ENCODE data around the gene ADD2. TPM values are rescaled to one million over a fixed set of nuclear protein-coding genes. Genes with fewer than 3 reads are reported as not detected.
"Not testable (repeated sequence)": the region's sequence is repeated elsewhere in the genome, so short reads cannot be mapped to it uniquely, and the experiment has no call there.

The ADD2 gene
- total RNA-seq, 2 experiments from 2014 or later, result 0.45 to 1.2 TPM

- Mint-ChIP-seq H3K4me1 (no peaks in the 10 kb centered on the region), H3K36me3 (no peaks in the 10 kb centered on the region), H3K9me3 (ENCODE audit: low read depth) (no peaks in the 10 kb centered on the region), H3K27ac (no peak overlapping the region), H3K27me3 (no peaks in the 10 kb centered on the region), H3K4me3 (no peak overlapping the region)
- CTCF ChIA-PET, result interaction anchor here (2.1 kb wide), 1 partner anchor 368 kb away, joined by 7 read pairs; the partner anchor contains the start of gene FAM136A
- no peak for ATAC-seq
- DNase-seq, result no peak
Measured at GRCh38 chr2:70670626-70671025, 97.4 kb downstream of the ADD2 start.

DNA sequence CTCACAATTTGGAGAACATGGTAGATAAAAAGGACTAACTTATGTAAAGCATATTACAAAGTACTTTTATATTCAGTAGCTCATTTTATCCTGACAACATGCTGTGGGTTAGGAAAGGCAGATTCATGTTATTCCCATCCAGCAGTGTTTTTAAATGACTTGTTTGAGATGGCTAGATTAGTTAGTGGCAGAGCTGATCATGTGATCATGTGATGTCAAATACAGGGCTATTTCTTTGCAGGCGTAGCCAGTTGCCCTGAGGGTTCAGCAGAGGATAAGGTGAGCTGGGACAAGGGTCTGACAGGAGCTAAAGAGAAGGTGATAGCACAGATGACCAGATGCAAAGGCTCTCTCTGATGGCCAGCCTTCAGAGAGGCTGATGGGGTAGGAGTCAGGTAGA lies 97.8 kb downstream of the ADD2 start:
- no peaks in the 10 kb centered on the region for H3K4me1 Mint-ChIP-seq
- no peaks in the 10 kb centered on the region for H3K27me3 Mint-ChIP-seq
- no peak overlapping the region for H3K27ac Mint-ChIP-seq
- H3K4me3 Mint-ChIP-seq, result no peak overlapping the region
- H3K9me3 Mint-ChIP-seq (ENCODE audit: low read depth), result no peaks in the 10 kb centered on the region
- ATAC-seq (no peak), DNase-seq (peak; percentile 33)
- H3K36me3 Mint-ChIP-seq, result no peaks in the 10 kb centered on the region
- CTCF ChIA-PET, result interaction anchor here (0.8 to 2.1 kb wide), 2 partner anchors 51 to 368 kb away, joined by 3 to 7 read pairs; partner anchors contain the start of gene FAM136A

- no peaks in the 10 kb centered on the region for H3K9me3 Mint-ChIP-seq (ENCODE audit: low read depth)
- CTCF ChIA-PET, result interaction anchor here (0.8 to 2.1 kb wide), 2 partner anchors 100 to 366 kb away, joined by 3 to 7 read pairs; partner anchors contain the start of gene FAM136A
- DNase-seq (peak; percentile 19), ATAC-seq (no peak)
- H3K36me3 Mint-ChIP-seq, result no peaks in the 10 kb centered on the region
- H3K4me3 Mint-ChIP-seq, result no peak overlapping the region
- no peak overlapping the region for H3K27ac Mint-ChIP-seq
- H3K4me1 Mint-ChIP-seq, result peaks cover 9% of the 10 kb centered on the region
- H3K27me3 Mint-ChIP-seq, result no peaks in the 10 kb centered on the region
Measured at GRCh38 chr2:70668911-70669310, 99.1 kb downstream of the ADD2 start.

GRCh38 chr2:70668432-70668831 lies 99.6 kb downstream of the ADD2 start:
- no peaks in the 10 kb centered on the region for H3K9me3 Mint-ChIP-seq (ENCODE audit: low read depth)
- H3K4me3 Mint-ChIP-seq, result no peak overlapping the region
- CTCF ChIA-PET, result interaction anchor here (0.8 kb wide), 1 partner anchor 99 kb away, joined by 3 read pairs; no protein-coding TSS in a partner anchor
- no peaks in the 10 kb centered on the region for H3K27me3 Mint-ChIP-seq
- peaks cover 11% of the 10 kb centered on the region for H3K4me1 Mint-ChIP-seq
- ATAC-seq (no peak), DNase-seq (peak; percentile 15)
- no peak overlapping the region for H3K27ac Mint-ChIP-seq
- no peaks in the 10 kb centered on the region for H3K36me3 Mint-ChIP-seq

DNA sequence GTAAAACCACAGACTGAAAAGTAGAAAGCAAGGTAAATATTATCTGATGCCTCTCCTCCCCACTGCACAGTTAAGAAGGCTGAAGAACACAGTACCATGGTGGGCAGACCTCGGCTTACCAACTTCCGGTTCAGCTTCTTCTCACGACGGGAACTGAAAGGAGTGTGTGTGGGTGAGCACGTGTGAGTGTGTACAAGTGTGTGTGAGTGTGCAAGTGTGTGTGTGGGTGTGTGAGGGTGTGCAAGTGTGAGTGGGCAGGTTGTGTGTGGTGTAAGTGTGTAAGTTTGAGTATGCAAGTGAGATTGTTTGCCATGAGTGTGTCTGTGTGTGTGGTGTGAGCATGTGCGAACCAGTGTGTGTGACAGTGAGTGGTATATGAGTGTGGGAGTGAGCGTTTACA lies 103.5 kb downstream of the ADD2 start:
- Mint-ChIP-seq H3K4me3 (no peak overlapping the region), H3K27ac (no peak overlapping the region), H3K4me1 (peaks cover 11% of the 10 kb centered on the region), H3K36me3 (no peaks in the 10 kb centered on the region), H3K27me3 (peaks cover 6% of the 10 kb centered on the region), H3K9me3 (ENCODE audit: low read depth) (no peaks in the 10 kb centered on the region)
- ATAC-seq (peak; percentile 36), DNase-seq (peak; percentile 45)
- CTCF ChIA-PET, result no interaction called here

GRCh38 chr2:70663411-70663810 lies 104.6 kb downstream of the ADD2 start:
- H3K4me1 Mint-ChIP-seq, result peaks cover 11% of the 10 kb centered on the region

DNA sequence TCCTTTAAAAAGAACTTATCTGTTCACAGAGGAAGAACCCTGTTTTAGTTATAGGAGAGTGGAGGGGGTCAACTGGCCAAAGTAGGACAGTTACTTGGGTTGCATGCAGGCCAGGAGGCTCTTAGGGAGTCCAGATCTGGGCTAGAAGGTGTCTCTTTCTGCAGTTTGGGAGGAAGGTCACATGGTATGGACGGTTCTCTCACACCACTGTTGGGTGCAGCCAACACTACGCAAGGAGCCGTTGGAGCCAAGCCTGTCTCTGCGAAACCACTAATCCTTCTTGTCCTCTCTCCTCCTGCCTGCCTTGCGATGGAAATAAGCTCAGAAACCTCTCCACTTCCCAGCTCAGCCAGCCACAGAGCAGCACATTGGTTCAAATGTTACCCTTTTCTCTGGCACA lies 108.4 kb downstream of the ADD2 start:
- H3K27ac Mint-ChIP-seq, result no peak overlapping the region
- DNase-seq, result no peak
- H3K4me1 Mint-ChIP-seq, result peaks cover 19% of the 10 kb centered on the region
- H3K27me3 Mint-ChIP-seq, result peaks cover 24% of the 10 kb centered on the region
- CTCF ChIA-PET, result interaction anchor here (0.9 kb wide), 1 partner anchor 14 kb away, joined by 3 read pairs; no protein-coding TSS in a partner anchor
- no peaks in the 10 kb centered on the region for H3K36me3 Mint-ChIP-seq
- H3K9me3 Mint-ChIP-seq (ENCODE audit: low read depth), result no peaks in the 10 kb centered on the region
- no peak for ATAC-seq
- H3K4me3 Mint-ChIP-seq, result no peak overlapping the region

More at GRCh38 chr2:70663411-70663810, 104.6 kb downstream of the ADD2 start:
- Mint-ChIP-seq H3K27me3 (peaks cover 9% of the 10 kb centered on the region), H3K27ac (no peak overlapping the region), H3K4me3 (no peak overlapping the region), H3K36me3 (no peaks in the 10 kb centered on the region), H3K9me3 (ENCODE audit: low read depth) (no peaks in the 10 kb centered on the region)
- CTCF ChIA-PET, result no interaction called here
- ATAC-seq (no peak), DNase-seq (peak; percentile 28)

DNA sequence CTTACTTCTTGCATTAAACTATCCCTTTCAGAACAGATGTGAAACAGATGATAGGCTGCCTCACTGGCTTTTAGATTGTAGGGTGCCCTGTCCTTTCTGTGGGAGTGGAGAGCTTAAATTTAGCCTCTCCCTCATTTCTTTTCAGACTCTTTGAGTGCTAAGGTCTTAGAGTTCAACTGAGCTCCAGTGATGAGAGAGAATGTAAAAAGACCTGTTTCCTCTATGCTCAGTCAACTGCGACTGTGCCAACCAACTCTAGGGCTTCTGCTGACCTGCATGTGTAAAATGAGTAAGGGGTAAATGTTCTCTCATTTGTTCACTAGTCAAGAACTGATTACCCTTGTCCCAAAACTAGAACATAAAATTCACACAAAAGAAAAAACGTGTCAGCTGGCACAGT lies 109.5 kb downstream of the ADD2 start:
- no peak for DNase-seq
- Mint-ChIP-seq H3K4me3 (no peak overlapping the region), H3K27me3 (peaks cover 32% of the 10 kb centered on the region), H3K9me3 (ENCODE audit: low read depth) (no peaks in the 10 kb centered on the region), H3K27ac (no peak overlapping the region), H3K36me3 (no peaks in the 10 kb centered on the region), H3K4me1 (peaks cover 11% of the 10 kb centered on the region)
- ATAC-seq, result no peak
- CTCF ChIA-PET, result interaction anchor here (1.2 kb wide), 1 partner anchor 213 kb away, joined by 3 read pairs; no protein-coding TSS in a partner anchor

DNA sequence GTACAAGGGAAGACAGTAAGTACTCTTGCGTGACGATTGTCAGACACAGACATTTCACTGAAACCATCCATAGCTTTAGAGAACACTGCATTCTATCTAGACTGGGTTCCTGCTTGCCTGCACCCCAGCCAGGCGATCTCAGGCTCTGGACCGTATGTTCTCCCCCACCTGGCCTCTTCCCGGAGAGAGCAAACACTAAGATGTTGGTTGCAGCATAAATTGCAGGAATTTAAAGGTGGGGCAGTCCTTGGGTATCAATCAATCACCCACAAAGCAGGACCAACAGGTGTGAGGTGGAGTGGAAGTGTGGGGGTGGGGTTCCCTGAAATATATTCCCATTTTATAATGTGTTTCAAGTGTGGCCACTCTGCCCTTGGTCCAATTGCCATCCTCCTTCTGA lies 110.8 kb downstream of the ADD2 start:
- no peaks in the 10 kb centered on the region for H3K9me3 Mint-ChIP-seq (ENCODE audit: low read depth)

DNA sequence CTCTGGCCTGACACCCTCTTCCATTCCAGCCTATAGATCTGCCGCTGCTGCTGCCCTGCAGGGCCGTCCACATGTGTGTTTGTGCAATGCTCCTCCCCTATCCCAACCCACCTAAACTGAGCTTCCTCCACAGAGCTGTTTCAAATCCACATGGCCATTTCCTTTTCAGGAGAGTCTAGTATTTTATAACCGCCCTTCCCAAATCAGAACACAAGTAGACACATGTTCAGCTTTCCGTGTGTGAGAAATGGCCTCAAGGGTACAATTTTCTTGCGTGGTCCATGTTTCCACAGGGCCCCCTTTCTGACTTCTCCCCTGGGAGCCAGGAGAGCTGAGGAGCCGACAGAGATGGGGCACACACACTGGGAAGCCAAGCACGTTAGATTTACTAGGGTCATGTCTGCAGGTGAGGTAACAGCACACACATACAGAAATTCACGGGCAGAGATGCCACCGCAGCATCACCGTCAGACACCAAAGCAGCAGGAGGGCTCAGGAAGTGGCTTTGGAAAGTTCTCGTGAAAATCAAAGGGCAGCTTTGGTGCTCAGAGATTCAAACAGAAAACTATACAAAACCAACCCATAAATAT lies 111.5 kb downstream of the ADD2 start:
- ATAC-seq, result no peak
- peaks cover 49% of the 10 kb centered on the region for H3K27me3 Mint-ChIP-seq
- peaks cover 11% of the 10 kb centered on the region for H3K4me1 Mint-ChIP-seq
- DNase-seq, result no peak
- H3K4me3 Mint-ChIP-seq, result no peak overlapping the region
- H3K36me3 Mint-ChIP-seq, result no peaks in the 10 kb centered on the region
- H3K27ac Mint-ChIP-seq, result no peak overlapping the region
- H3K9me3 Mint-ChIP-seq (ENCODE audit: low read depth), result no peaks in the 10 kb centered on the region
- CTCF ChIA-PET, result interaction anchor here (1.0 to 1.9 kb wide), 9 partner anchors 11 to 355 kb away, joined by 3 to 13 read pairs (median 4); partner anchors contain the start of gene FAM136A

More for the DNA sequence above, 110.8 kb downstream of the ADD2 start:
- Mint-ChIP-seq H3K27me3 (peaks cover 42% of the 10 kb centered on the region), H3K4me3 (no peak overlapping the region), H3K4me1 (peaks cover 11% of the 10 kb centered on the region), H3K27ac (no peak overlapping the region), H3K36me3 (no peaks in the 10 kb centered on the region)
- DNase-seq, result no peak
- ATAC-seq, result no peak
- CTCF ChIA-PET, result interaction anchor here (1.0 to 1.9 kb wide), 3 partner anchors 317 to 356 kb away, joined by 3 to 5 read pairs (median 4); partner anchors contain the start of gene FAM136A

DNA sequence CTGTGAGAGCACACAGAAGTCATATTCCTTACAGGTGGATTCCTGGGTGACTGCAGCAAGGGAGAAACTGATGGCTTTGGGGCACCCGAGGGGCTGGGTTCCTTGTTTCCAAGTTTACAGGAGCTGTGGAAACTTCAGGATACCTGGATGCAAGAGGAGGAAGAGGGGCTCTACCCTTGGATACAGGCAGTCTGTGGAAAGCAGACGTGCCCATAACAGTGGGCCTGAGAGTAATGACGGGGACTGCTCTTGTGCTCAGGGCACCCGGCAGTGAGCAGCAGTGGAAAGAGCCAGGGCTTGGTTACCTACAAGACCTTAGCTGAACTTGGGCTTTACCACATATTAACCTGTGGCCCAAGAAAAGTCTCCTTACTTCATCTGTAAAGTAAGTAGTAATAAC lies 112.2 kb downstream of the ADD2 start:
- Mint-ChIP-seq H3K36me3 (no peaks in the 10 kb centered on the region), H3K4me1 (peaks cover 11% of the 10 kb centered on the region), H3K9me3 (ENCODE audit: low read depth) (no peaks in the 10 kb centered on the region), H3K4me3 (no peak overlapping the region), H3K27ac (no peak overlapping the region), H3K27me3 (peaks cover 56% of the 10 kb centered on the region)
- no peak for DNase-seq
- CTCF ChIA-PET, result interaction anchor here (0.7 to 1.9 kb wide), 11 partner anchors 10 to 354 kb away, joined by 3 to 13 read pairs (median 3); partner anchors contain the start of genes ADD2 and FAM136A
- no peak for ATAC-seq

DNA sequence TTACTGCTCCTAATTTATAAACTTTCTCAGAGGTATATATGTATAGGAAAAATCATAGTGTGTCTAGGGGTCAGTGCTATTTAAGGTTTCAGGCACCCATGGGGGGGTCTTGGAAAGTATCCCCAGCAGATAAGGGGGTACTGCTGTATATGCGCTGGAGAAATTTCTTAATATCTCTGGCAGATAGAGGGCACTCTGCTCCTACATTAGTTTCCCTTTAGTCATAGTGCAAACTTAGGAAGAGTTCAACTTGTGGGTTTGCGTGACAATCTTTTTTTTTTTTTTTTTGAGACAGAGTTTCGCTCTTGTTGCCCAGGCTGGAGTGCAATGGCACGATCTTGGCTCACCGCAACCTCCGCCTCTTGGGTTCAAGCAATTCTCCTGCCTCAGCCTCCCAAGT lies 112.8 kb downstream of the ADD2 start:
- DNase-seq, result not testable (repeated sequence)
- H3K27me3 Mint-ChIP-seq, result peaks cover 55% of the 10 kb centered on the region

DNA sequence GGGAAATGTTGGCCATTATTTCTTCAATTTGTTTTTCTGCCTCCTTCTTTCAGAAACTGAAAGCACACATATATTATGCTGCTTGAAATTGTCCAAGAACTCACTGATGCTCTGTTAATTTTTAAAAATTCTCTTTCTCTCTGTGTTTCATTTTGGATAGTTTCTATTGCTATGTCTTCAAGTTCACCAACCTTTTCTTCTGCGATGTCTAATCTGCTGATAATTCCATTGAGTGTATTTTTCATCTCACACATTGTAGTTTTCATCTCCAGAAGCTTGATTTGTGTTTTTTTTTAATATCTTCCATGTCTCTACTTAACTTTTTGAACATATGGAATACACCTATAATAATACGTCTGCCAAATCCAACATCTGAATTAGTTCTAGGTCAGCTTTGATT lies 116.3 kb downstream of the ADD2 start:
- no peaks in the 10 kb centered on the region for H3K9me3 Mint-ChIP-seq (ENCODE audit: low read depth)
- CTCF ChIA-PET, result interaction anchor here (0.6 to 3.1 kb wide), 3 partner anchors 14 to 348 kb away, joined by 3 to 15 read pairs (median 4); no protein-coding TSS in a partner anchor

More for the DNA sequence above, 112.8 kb downstream of the ADD2 start:
- H3K4me3 Mint-ChIP-seq; H3K9me3 Mint-ChIP-seq (ENCODE audit: low read depth); H3K36me3 Mint-ChIP-seq; H3K27ac Mint-ChIP-seq: not testable (repeated sequence)
- CTCF ChIA-PET, result interaction anchor here (0.7 to 1.9 kb wide), 8 partner anchors 10 to 315 kb away, joined by 3 to 13 read pairs (median 4); partner anchors contain the start of gene ADD2
- ATAC-seq, result peak; percentile 53
- peaks cover 11% of the 10 kb centered on the region for H3K4me1 Mint-ChIP-seq

GRCh38 chr2:70651014-70651413 lies 117.0 kb downstream of the ADD2 start:
- DNase-seq (no peak), ATAC-seq (no peak)
- Mint-ChIP-seq H3K4me3 (no peak overlapping the region), H3K27me3 (peaks cover 46% of the 10 kb centered on the region), H3K9me3 (ENCODE audit: low read depth) (no peaks in the 10 kb centered on the region), H3K4me1 (peaks cover 4% of the 10 kb centered on the region), H3K36me3 (no peaks in the 10 kb centered on the region), H3K27ac (no peak overlapping the region)
- CTCF ChIA-PET, result interaction anchor here (0.7 to 3.1 kb wide), 2 partner anchors 15 to 347 kb away, joined by 3 to 15 read pairs; no protein-coding TSS in a partner anchor

More for the DNA sequence above, 116.3 kb downstream of the ADD2 start:
- Mint-ChIP-seq H3K4me3 (no peak overlapping the region), H3K27ac (no peak overlapping the region), H3K36me3 (no peaks in the 10 kb centered on the region), H3K4me1 (peaks cover 11% of the 10 kb centered on the region), H3K27me3 (peaks cover 46% of the 10 kb centered on the region)
- ATAC-seq, result no peak
- no peak for DNase-seq

All from activated CD8-positive, alpha-beta memory T cell treated with anti-CD3 and anti-CD28 coated beads, Interleukin-2, amount 10 ng/mL, durations not matched to agents 7 days and 5 days (primary cell).